Endodermal cell (in vitro differentiated cells): ENCODE data around the gene AVPI1. TPM values are rescaled to one million over a fixed set of nuclear protein-coding genes. Genes with fewer than 3 reads are reported as not detected.
"Not testable (repeated sequence)": the region's sequence is repeated elsewhere in the genome, so short reads cannot be mapped to it uniquely, and the experiment has no call there.

Experiments
- DNase-seq: peaks from one replicate; pipeline ENCODE4 v3.0.0-alpha.2; 2017
- H3K27ac ChIP-seq: 2 replicates; pipeline ENCODE4 v1.5.1; 2013; ENCODE audit warnings: mild to moderate bottlenecking, low read depth, low read length, moderate library complexity
- H3K27me3 ChIP-seq: 2 replicates; pipeline ENCODE4 v1.6.1; 2013; ENCODE audit warnings: mild to moderate bottlenecking, low read length, moderate library complexity; ENCODE audit not compliant: insufficient read depth, control insufficient read depth, poor library complexity, severe bottlenecking
- H3K36me3 ChIP-seq: 2 replicates; pipeline ENCODE4 v1.7.0; 2013; ENCODE audit warnings: mild to moderate bottlenecking, low read length, moderate library complexity; ENCODE audit not compliant: control insufficient read depth, insufficient read depth
- H3K4me1 ChIP-seq: one replicate; pipeline ENCODE4 v1.7.0; 2013; ENCODE audit warnings: low read length; ENCODE audit not compliant: control insufficient read depth, insufficient read depth
- H3K4me3 ChIP-seq: 2 replicates; pipeline ENCODE4 v1.5.1; 2013; ENCODE audit warnings: mild to moderate bottlenecking, low read length, moderate library complexity
- H3K9ac ChIP-seq: 2 replicates; pipeline ENCODE4 v1.6.1; 2013; ENCODE audit warnings: mild to moderate bottlenecking, low read length, moderate library complexity; ENCODE audit not compliant: poor library complexity, severe bottlenecking; ENCODE audit errors: extremely low read depth
- H3K9me3 ChIP-seq: 2 replicates; pipeline ENCODE4 v1.6.1; 2013; ENCODE audit warnings: mild to moderate bottlenecking, low read length, moderate library complexity; ENCODE audit not compliant: control insufficient read depth
- H3K27ac Mint-ChIP-seq: 2 replicates; pipeline ENCODE4 v1.8.0; 2020; ENCODE audit warnings: mixed read lengths
- H3K27me3 Mint-ChIP-seq: 2 replicates; pipeline ENCODE4 v1.8.0; 2021; ENCODE audit warnings: mild to moderate bottlenecking, mixed read lengths; ENCODE audit not compliant: insufficient read depth
- H3K36me3 Mint-ChIP-seq: 2 replicates; pipeline ENCODE4 v1.8.0; 2020; ENCODE audit warnings: low read depth, mixed read lengths
- H3K4me1 Mint-ChIP-seq: 2 replicates; pipeline ENCODE4 v1.8.0; 2020; ENCODE audit warnings: mixed read lengths
- H3K4me3 Mint-ChIP-seq: 2 replicates; pipeline ENCODE4 v1.8.0; 2020; ENCODE audit warnings: mild to moderate bottlenecking, moderate library complexity, mixed read lengths
- H3K9me3 Mint-ChIP-seq: 2 replicates; pipeline ENCODE4 v1.8.0; 2020; ENCODE audit warnings: mild to moderate bottlenecking, mixed read lengths
- WGBS, 2 experiments: methylation state at CpG; one replicate each; pipeline versions ENCODE4 v1.1.5 to v1.1.7; 2013; ENCODE audit warnings: missing lambda C conversion rate in 2 of 2, mixed read lengths in 1 of 2; ENCODE audit not compliant: insufficient coverage in 1 of 2, insufficient read length in 1 of 2; 5-methylcytosine and 5-hydroxymethylcytosine counted together
- total RNA-seq, 2 donors: library from RNA; stranded (reverse); fragmentation: NEBNext Ultra II Directional in 1 of 2; extraction: Animal tissue kit (Norgen Biotek cat#: 25700) in 1 of 2; gene quantifications; 2 replicates in 1 of 2; 3 replicates in 1 of 2; pipeline ENCODE4 v1.2.1, GENCODE V29; 2021
- TF ChIP-seq, protein P1 (sequence below): fragments of 200-600 bp; sonication (generic); conservative IDR thresholded peaks from 2 replicates; pipeline ENCODE4 v1.5.0; 2021; ENCODE audit warnings: antibody characterized with exemption, mild to moderate bottlenecking

The AVPI1 gene
- total RNA-seq, 2 donors from 2014 or later, result 3.9 to 4.3 TPM

DNA sequence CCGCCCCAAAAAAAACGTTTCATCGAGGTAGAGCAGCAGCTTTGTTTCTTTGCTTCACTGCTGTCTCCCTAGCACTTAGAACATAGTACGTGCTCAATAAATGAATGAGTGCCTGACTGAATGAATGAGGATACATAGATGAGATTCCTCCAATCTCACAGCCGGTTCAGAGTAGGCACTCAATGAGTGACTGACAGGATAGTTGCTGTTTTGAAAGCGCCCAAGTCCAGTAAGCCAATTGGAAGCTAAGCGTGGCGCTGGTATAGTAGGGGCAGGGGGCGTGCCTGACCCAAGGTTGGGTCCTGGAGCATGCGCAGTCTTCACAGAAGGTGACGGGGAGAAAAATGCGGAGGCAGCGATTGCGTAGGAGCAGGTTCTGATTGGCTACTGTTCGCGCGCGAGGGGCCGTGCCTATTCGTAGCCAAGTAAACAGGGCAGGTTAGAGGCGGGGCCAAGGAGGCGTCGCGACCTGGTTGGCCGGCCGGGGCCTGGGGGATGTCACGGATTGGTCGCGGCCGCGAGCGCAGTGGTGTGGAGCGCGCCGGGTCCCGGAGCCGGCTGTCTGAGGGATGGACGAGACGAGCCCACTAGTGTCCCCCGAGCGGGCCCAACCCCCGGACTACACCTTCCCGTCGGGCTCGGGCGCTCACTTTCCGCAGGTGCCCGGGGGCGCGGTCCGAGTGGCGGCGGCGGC is 46.7 kb downstream of the AVPI1 start, which contains the start of gene PI4K2A:
TSS of gene PI4K2A (plus strand) at position 498 of the 694 bp plus-strand sequence. CDS start at position 570, 72 bp downstream.
- no peaks in the 10 kb centered on the region for H3K27me3 ChIP-seq
- 3% methylated on average over 20 to 54 of the region's 54 CpGs for WGBS, 2 experiments
- peak within 1 kb of the TSS; percentile 69 for H3K9ac ChIP-seq
- Mint-ChIP-seq H3K4me3 (peak within 1 kb of the TSS; percentile 88), H3K27ac (peak within 1 kb of the TSS; percentile 91), H3K4me1 (peaks cover 10% of the 10 kb centered on the region), H3K36me3 (peaks cover 24% of the 10 kb centered on the region), H3K27me3 (no peaks in the 10 kb centered on the region), H3K9me3 (no peaks in the 10 kb centered on the region)
- H3K27ac ChIP-seq, result peak within 1 kb of the TSS; percentile 38
- no peaks in the 10 kb centered on the region for H3K4me1 ChIP-seq
- TF ChIP-seq, protein P1, sequence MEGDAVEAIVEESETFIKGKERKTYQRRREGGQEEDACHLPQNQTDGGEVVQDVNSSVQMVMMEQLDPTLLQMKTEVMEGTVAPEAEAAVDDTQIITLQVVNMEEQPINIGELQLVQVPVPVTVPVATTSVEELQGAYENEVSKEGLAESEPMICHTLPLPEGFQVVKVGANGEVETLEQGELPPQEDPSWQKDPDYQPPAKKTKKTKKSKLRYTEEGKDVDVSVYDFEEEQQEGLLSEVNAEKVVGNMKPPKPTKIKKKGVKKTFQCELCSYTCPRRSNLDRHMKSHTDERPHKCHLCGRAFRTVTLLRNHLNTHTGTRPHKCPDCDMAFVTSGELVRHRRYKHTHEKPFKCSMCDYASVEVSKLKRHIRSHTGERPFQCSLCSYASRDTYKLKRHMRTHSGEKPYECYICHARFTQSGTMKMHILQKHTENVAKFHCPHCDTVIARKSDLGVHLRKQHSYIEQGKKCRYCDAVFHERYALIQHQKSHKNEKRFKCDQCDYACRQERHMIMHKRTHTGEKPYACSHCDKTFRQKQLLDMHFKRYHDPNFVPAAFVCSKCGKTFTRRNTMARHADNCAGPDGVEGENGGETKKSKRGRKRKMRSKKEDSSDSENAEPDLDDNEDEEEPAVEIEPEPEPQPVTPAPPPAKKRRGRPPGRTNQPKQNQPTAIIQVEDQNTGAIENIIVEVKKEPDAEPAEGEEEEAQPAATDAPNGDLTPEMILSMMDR, result no peak
- no peaks in the 10 kb centered on the region for H3K9me3 ChIP-seq
- peak; percentile 100 for DNase-seq
- H3K4me3 ChIP-seq, result peak within 1 kb of the TSS; percentile 97
- H3K36me3 ChIP-seq, result peaks cover 19% of the 10 kb centered on the region

- not testable (repeated sequence) for H3K27ac Mint-ChIP-seq, H3K9ac ChIP-seq, H3K9me3 ChIP-seq, H3K27ac ChIP-seq, H3K4me3 ChIP-seq, H3K9me3 Mint-ChIP-seq, H3K27me3 Mint-ChIP-seq, DNase-seq, H3K36me3 ChIP-seq, H3K4me1 ChIP-seq, H3K4me1 Mint-ChIP-seq, H3K27me3 ChIP-seq, H3K4me3 Mint-ChIP-seq
- 100% methylated on average over 2 of the region's 3 CpGs; no CpG with 5 or more reads in 1 of the 2 experiments for WGBS, 2 experiments
- H3K36me3 Mint-ChIP-seq, result peaks cover 12% of the 10 kb centered on the region
These were observed 48.0 kb downstream of the AVPI1 start for GRCh38 chr10:97639090-97639489.

GRCh38 chr10:97635577-97635976 is 51.5 kb downstream of the AVPI1 start:
- Mint-ChIP-seq H3K36me3 (no peaks in the 10 kb centered on the region), H3K27ac (no peak overlapping the region), H3K4me1 (peaks cover 7% of the 10 kb centered on the region), H3K4me3 (no peak overlapping the region), H3K9me3 (no peaks in the 10 kb centered on the region), H3K27me3 (no peaks in the 10 kb centered on the region)
- no peak overlapping the region for H3K4me3 ChIP-seq
- no peak overlapping the region for H3K27ac ChIP-seq
- TF ChIP-seq, protein P1, result no peak
- no peaks in the 10 kb centered on the region for H3K9me3 ChIP-seq
- H3K4me1 ChIP-seq, result no peaks in the 10 kb centered on the region
- no peak overlapping the region for H3K9ac ChIP-seq
- no peaks in the 10 kb centered on the region for H3K36me3 ChIP-seq
- no peaks in the 10 kb centered on the region for H3K27me3 ChIP-seq
- 86% methylated on average over 1 of the region's 1 CpG; no CpG with 5 or more reads in 1 of the 2 experiments for WGBS, 2 experiments
- DNase-seq, result no peak
